ENCODE data around the gene GALNT2. TPM values are rescaled to one million over a fixed set of nuclear protein-coding genes. Genes with fewer than 3 reads are reported as not detected.

GALNT2 gene
- total and polyA plus RNA-seq, 2 experiments from 2014 or later: 17.8 to 48.3 TPM

DNA sequence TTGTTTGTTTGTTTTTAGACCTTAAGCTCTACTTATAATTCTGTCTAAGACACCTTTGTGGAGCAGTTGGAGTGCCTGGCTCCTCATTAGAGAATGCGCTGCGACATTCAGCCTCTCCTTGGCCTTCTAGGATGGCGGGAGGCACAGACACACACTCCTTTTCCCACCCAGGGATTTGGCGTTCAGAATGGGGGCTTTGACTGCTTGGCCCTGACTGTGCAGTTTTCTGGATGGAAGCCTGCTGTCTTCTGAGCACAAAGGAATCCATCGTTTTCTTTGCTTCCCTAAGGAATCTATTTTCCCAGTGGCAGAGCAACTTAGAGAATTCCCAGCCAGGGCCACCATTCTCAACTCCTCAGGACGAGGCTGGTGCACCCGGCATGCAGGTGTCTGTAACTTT, 83.6 kb downstream of the GALNT2 start (continued):
- TF ChIP-seq REST (IDR thresholded peaks at IDR 0.05; ENCODE audit: unreplicated experiment) (no peak), EZH2phosphoT487 (IDR thresholded peaks at IDR 0.05; ENCODE audit: unreplicated experiment) (no peak), EZH2 (IDR thresholded peaks at IDR 0.05; ENCODE audit: low read depth, unreplicated experiment) (no peak), POLR2AphosphoS5 (IDR thresholded peaks at IDR 0.05; ENCODE audit: low read depth) (no peak)

DNA sequence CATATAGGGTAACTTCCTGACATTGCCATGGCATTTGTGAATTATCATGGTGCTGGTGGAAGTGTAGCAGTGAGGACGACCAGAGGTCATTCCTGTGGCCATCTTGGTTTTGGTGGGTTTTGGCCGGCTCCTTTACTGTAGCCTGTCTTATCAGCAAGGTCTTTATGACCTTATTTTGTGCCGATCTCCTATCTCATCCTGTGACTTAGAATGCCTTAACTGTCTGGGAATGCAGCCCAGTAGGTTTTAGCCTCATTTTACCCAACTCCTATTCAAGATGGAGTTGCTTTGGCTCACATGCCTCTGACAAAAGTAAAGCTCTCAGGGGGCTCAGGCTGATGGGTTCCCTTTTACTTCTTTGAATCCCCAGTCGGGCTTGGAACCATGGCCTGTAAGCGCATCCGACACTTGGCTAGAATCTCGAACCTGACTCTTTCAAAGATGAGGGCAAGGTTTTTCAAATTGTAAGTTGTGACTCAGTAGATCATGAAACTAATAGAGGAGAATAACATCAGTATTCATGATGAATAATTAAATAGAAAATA, 85.0 kb downstream of the GALNT2 start:
- Histone ChIP-seq H3F3A (replicated peaks; ENCODE audit: low read depth) (no peaks in the 10 kb centered on the region), H3K9me2 (ENCODE audit: insufficient read depth) (peaks cover 10% of the 10 kb centered on the region), H3K4me2 (no peak overlapping the region), H3K4me3 (no peak overlapping the region), H3K79me2 (replicated peaks; ENCODE audit: insufficient read depth) (peaks cover 36% of the 10 kb centered on the region), H2AFZ (no peak overlapping the region), H3K27ac (ENCODE audit: low read depth) (no peak overlapping the region), H3K27me3 (ENCODE audit: insufficient read depth) (no peaks in the 10 kb centered on the region), H4K20me1 (replicated peaks; ENCODE audit: insufficient read depth) (peaks cover 4% of the 10 kb centered on the region), H3K36me3 (ENCODE audit: insufficient read depth) (no peaks in the 10 kb centered on the region), H3K4me1 (ENCODE audit: insufficient read depth) (peaks cover 8% of the 10 kb centered on the region; the same call in 1 of the 2 replicates)
- DNase-seq (ENCODE audit: low spot score): no peak
- Mint-ChIP-seq H3K36me3 (ENCODE audit: low read depth) (peaks cover 4% of the 10 kb centered on the region), H3K27ac (no peak overlapping the region), H3K4me3 (no peak overlapping the region), H3K4me1 (peaks cover 27% of the 10 kb centered on the region), H3K27me3 (ENCODE audit: insufficient read depth, low read depth, poor library complexity) (no peaks in the 10 kb centered on the region), H3K9me3 (no peaks in the 10 kb centered on the region)
- ATAC-seq: no peak
- TF ChIP-seq ZNF114 (CRISPR knock-in tag; IDR thresholded peaks at IDR 0.05): no peak
- no peak for TF ChIP-seq CREB1 (CRISPR knock-in tag; IDR thresholded peaks at IDR 0.05; ENCODE audit: low read depth)
- no peak for TF ChIP-seq ETS1 (IDR thresholded peaks at IDR 0.05)
- TF ChIP-seq, protein P1, sequence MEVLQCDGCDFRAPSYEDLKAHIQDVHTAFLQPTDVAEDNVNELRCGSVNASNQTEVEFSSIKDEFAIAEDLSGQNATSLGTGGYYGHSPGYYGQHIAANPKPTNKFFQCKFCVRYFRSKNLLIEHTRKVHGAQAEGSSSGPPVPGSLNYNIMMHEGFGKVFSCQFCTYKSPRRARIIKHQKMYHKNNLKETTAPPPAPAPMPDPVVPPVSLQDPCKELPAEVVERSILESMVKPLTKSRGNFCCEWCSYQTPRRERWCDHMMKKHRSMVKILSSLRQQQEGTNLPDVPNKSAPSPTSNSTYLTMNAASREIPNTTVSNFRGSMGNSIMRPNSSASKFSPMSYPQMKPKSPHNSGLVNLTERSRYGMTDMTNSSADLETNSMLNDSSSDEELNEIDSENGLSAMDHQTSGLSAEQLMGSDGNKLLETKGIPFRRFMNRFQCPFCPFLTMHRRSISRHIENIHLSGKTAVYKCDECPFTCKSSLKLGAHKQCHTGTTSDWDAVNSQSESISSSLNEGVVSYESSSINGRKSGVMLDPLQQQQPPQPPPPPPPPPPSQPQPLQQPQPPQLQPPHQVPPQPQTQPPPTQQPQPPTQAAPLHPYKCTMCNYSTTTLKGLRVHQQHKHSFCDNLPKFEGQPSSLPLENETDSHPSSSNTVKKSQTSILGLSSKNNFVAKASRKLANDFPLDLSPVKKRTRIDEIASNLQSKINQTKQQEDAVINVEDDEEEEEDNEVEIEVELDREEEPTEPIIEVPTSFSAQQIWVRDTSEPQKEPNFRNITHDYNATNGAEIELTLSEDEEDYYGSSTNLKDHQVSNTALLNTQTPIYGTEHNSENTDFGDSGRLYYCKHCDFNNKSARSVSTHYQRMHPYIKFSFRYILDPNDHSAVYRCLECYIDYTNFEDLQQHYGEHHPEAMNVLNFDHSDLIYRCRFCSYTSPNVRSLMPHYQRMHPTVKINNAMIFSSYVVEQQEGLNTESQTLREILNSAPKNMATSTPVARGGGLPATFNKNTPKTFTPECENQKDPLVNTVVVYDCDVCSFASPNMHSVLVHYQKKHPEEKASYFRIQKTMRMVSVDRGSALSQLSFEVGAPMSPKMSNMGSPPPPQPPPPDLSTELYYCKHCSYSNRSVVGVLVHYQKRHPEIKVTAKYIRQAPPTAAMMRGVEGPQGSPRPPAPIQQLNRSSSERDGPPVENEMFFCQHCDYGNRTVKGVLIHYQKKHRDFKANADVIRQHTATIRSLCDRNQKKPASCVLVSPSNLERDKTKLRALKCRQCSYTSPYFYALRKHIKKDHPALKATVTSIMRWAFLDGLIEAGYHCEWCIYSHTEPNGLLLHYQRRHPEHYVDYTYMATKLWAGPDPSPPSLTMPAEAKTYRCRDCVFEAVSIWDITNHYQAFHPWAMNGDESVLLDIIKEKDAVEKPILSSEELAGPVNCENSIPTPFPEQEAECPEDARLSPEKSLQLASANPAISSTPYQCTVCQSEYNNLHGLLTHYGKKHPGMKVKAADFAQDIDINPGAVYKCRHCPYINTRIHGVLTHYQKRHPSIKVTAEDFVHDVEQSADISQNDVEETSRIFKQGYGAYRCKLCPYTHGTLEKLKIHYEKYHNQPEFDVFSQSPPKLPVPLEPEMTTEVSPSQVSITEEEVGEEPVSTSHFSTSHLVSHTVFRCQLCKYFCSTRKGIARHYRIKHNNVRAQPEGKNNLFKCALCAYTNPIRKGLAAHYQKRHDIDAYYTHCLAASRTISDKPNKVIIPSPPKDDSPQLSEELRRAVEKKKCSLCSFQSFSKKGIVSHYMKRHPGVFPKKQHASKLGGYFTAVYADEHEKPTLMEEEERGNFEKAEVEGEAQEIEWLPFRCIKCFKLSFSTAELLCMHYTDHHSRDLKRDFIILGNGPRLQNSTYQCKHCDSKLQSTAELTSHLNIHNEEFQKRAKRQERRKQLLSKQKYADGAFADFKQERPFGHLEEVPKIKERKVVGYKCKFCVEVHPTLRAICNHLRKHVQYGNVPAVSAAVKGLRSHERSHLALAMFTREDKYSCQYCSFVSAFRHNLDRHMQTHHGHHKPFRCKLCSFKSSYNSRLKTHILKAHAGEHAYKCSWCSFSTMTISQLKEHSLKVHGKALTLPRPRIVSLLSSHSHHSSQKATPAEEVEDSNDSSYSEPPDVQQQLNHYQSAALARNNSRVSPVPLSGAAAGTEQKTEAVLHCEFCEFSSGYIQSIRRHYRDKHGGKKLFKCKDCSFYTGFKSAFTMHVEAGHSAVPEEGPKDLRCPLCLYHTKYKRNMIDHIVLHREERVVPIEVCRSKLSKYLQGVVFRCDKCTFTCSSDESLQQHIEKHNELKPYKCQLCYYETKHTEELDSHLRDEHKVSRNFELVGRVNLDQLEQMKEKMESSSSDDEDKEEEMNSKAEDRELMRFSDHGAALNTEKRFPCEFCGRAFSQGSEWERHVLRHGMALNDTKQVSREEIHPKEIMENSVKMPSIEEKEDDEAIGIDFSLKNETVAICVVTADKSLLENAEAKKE (CRISPR knock-in tag; IDR thresholded peaks at IDR 0.05): no peak
- no peak for TF ChIP-seq REST (IDR thresholded peaks at IDR 0.05; ENCODE audit: unreplicated experiment)
- TF ChIP-seq STAT1 (IDR thresholded peaks at IDR 0.05; ENCODE audit: unreplicated experiment): no peak
- TF ChIP-seq POLR2AphosphoS5 (IDR thresholded peaks at IDR 0.05; ENCODE audit: low read depth): no peak
- TF ChIP-seq EZH2phosphoT487 (IDR thresholded peaks at IDR 0.05; ENCODE audit: unreplicated experiment): no peak
- no peak for TF ChIP-seq ZNF331 (CRISPR knock-in tag; IDR thresholded peaks at IDR 0.05; ENCODE audit: low read depth)

All from GM23338 (cell line).